Esophagus muscularis mucosa (tissue), 4 donors: ENCODE measurements around the gene NLRP11.

Experiments
- CTCF ChIP-seq, 3 experiments: fragments of 200-600 bp in 2 of 3; fragments of 450-650 bp in 1 of 3; sonication (generic) in 2 of 3; IDR thresholded peaks; one replicate each; pipeline ENCODE4 v1.5.1; 2017 to 2019; ENCODE audit warnings: antibody characterized with exemption in 3 of 3, mild to moderate bottlenecking in 2 of 3, moderate library complexity in 1 of 3
- EP300 ChIP-seq: sonication (generic); formaldehyde crosslinking; IDR thresholded peaks from one replicate; pipeline ENCODE4 v1.6.1; 2017; ENCODE audit warnings: antibody characterized with exemption
- POLR2A ChIP-seq: fragments of 450-650 bp; IDR thresholded peaks from one replicate; pipeline ENCODE4 v1.6.1; 2017; ENCODE audit warnings: antibody characterized with exemption, moderate library complexity, mild to moderate bottlenecking, low read depth
- POLR2AphosphoS5 ChIP-seq, 2 donors: sonication (generic); formaldehyde crosslinking; IDR thresholded peaks; one replicate each; pipeline ENCODE4 v1.6.1; 2017; ENCODE audit warnings: antibody characterized with exemption in 2 of 2

- TF ChIP-seq POLR2A: no peak
- no peak for TF ChIP-seq CTCF (IDR thresholded peaks at IDR 0.05)
- no peak for TF ChIP-seq EP300
- TF ChIP-seq POLR2AphosphoS5 (IDR thresholded peaks at IDR 0.05): no peak
These were observed 65.3 kb downstream of the NLRP11 start for GRCh38 chr19:55766466-55766865.
